ENCODE measurements around the gene GLRA1. TPM values are rescaled to one million over a fixed set of nuclear protein-coding genes. Genes with fewer than 3 reads are reported as not detected.

The GLRA1 gene
- total RNA-seq, 1 donor from 2014 or later = not detected

- DNase-seq (ENCODE audit: extremely low spot score in 2 of 2) = no peak
- H3K36me3 ChIP-seq = no peaks in the 10 kb centered on the region
- no peaks in the 10 kb centered on the region for H3K4me1 ChIP-seq
- TF ChIP-seq POLR2AphosphoS5 (IDR thresholded peaks at IDR 0.05; ENCODE audit: insufficient read depth in 1 of 2, low read depth in 1 of 2) (no peak), POLR2A (IDR thresholded peaks at IDR 0.05) (no peak), CTCF (IDR thresholded peaks at IDR 0.05) (no peak)
- intact Hi-C loops (cut with DNase I) = no loop called here
- no peak overlapping the region for H3K27ac ChIP-seq
- no peaks in the 10 kb centered on the region for H3K9me3 ChIP-seq
- no peak overlapping the region for H3K4me3 ChIP-seq
- H3K27me3 ChIP-seq = no peaks in the 10 kb centered on the region
Observed at GRCh38 chr5:151961557-151961956, 36.9 kb upstream of the GLRA1 start.

- TF ChIP-seq CTCF (IDR thresholded peaks at IDR 0.05) (no peak), POLR2AphosphoS5 (IDR thresholded peaks at IDR 0.05; ENCODE audit: insufficient read depth in 1 of 2, low read depth in 1 of 2) (no peak), POLR2A (IDR thresholded peaks at IDR 0.05) (no peak)
- intact Hi-C loops (cut with DNase I) = no loop called here
- no peak for DNase-seq (ENCODE audit: extremely low spot score in 2 of 2)
- no peaks in the 10 kb centered on the region for H3K27me3 ChIP-seq
- H3K9me3 ChIP-seq = no peaks in the 10 kb centered on the region
- no peak overlapping the region for H3K27ac ChIP-seq
- no peaks in the 10 kb centered on the region for H3K36me3 ChIP-seq
- no peaks in the 10 kb centered on the region for H3K4me1 ChIP-seq
- H3K4me3 ChIP-seq = no peak overlapping the region
Observed at GRCh38 chr5:151958111-151958510, 33.5 kb upstream of the GLRA1 start.

GRCh38 chr5:151956725-151957124 is 32.1 kb upstream of the GLRA1 start:
- Histone ChIP-seq H3K9me3 (no peaks in the 10 kb centered on the region), H3K27me3 (no peaks in the 10 kb centered on the region), H3K4me1 (no peaks in the 10 kb centered on the region), H3K36me3 (no peaks in the 10 kb centered on the region), H3K4me3 (no peak overlapping the region), H3K27ac (no peak overlapping the region)
- DNase-seq (ENCODE audit: extremely low spot score in 2 of 2) = no peak
- intact Hi-C loops (cut with DNase I) = no loop called here
- TF ChIP-seq POLR2AphosphoS5 (IDR thresholded peaks at IDR 0.05; ENCODE audit: insufficient read depth in 1 of 2, low read depth in 1 of 2) = no peak
- TF ChIP-seq POLR2A (IDR thresholded peaks at IDR 0.05) = no peak
- TF ChIP-seq CTCF (IDR thresholded peaks at IDR 0.05) = no peak

- intact Hi-C loops (cut with DNase I) = no loop called here
- DNase-seq (ENCODE audit: extremely low spot score in 2 of 2) = no peak
- TF ChIP-seq POLR2AphosphoS5 (IDR thresholded peaks at IDR 0.05; ENCODE audit: insufficient read depth in 1 of 2, low read depth in 1 of 2) (no peak), CTCF (IDR thresholded peaks at IDR 0.05) (no peak), POLR2A (IDR thresholded peaks at IDR 0.05) (no peak)
Observed at GRCh38 chr5:151954255-151954654, 29.6 kb upstream of the GLRA1 start.

GRCh38 chr5:151953833-151954232 is 29.2 kb upstream of the GLRA1 start:
- Histone ChIP-seq H3K9me3 (no peaks in the 10 kb centered on the region), H3K4me1 (no peaks in the 10 kb centered on the region), H3K36me3 (no peaks in the 10 kb centered on the region), H3K27ac (no peak overlapping the region), H3K4me3 (no peak overlapping the region), H3K27me3 (no peaks in the 10 kb centered on the region)
- DNase-seq (ENCODE audit: extremely low spot score in 2 of 2) = no peak
- intact Hi-C loops (cut with DNase I) = no loop called here
- no peak for TF ChIP-seq POLR2A (IDR thresholded peaks at IDR 0.05)
- no peak for TF ChIP-seq CTCF (IDR thresholded peaks at IDR 0.05)
- TF ChIP-seq POLR2AphosphoS5 (IDR thresholded peaks at IDR 0.05; ENCODE audit: insufficient read depth in 1 of 2, low read depth in 1 of 2) = no peak

More at GRCh38 chr5:151954255-151954654, 29.6 kb upstream of the GLRA1 start:
- no peaks in the 10 kb centered on the region for H3K9me3 ChIP-seq
- H3K4me3 ChIP-seq = no peak overlapping the region
- H3K4me1 ChIP-seq = no peaks in the 10 kb centered on the region
- no peaks in the 10 kb centered on the region for H3K27me3 ChIP-seq
- no peak overlapping the region for H3K27ac ChIP-seq
- H3K36me3 ChIP-seq = no peaks in the 10 kb centered on the region

All from vagina (tissue), 2 donors.